Motor neuron (in vitro differentiated cells): ENCODE data around the gene MAGI2. TPM values are rescaled to one million over a fixed set of nuclear protein-coding genes. Genes with fewer than 3 reads are reported as not detected.

Experiments
- ATAC-seq, 8 experiments: fragments of 200-7000 bp; cut with Tn5 transposase; replicated peaks in 6 of 8; 2 replicates each; pipeline ENCODE4 v1.8.0; 2021; ENCODE audit warnings: mild to moderate bottlenecking in 8 of 8, moderate library complexity in 8 of 8
- H3K27ac ChIP-seq, 2 donors: fragments of 250-450 bp; sonication (Bioruptor Pico); 2 replicates each; pipeline ENCODE4 v1.9.0; 2021; ENCODE audit warnings: antibody characterized with exemption in 2 of 2, mild to moderate bottlenecking in 2 of 2, moderate library complexity in 1 of 2
- H3K4me1 ChIP-seq, 2 donors: fragments of 250-450 bp; sonication (Bioruptor Pico); replicated peaks in 1 of 2; 2 replicates each; pipeline ENCODE4 v1.6.1; 2021; ENCODE audit warnings: antibody characterized with exemption in 2 of 2, mild to moderate bottlenecking in 2 of 2, moderate library complexity in 1 of 2
- H3K4me3 ChIP-seq, 5 donors: fragments of 250-450 bp; sonication (Bioruptor Pico); 2 replicates each; pipeline ENCODE4 v1.9.0; 2021; ENCODE audit warnings: antibody characterized with exemption in 5 of 5, mild to moderate bottlenecking in 5 of 5, moderate library complexity in 4 of 5
- WGBS, 10 experiments: fragments of 450-650 bp; shearing (Covaris generic); methylation state at CpG; one replicate each; pipeline ENCODE4 v1.0.0; 2022; 5-methylcytosine and 5-hydroxymethylcytosine counted together
- in situ Hi-C, 9 experiments: fragments of 400-800 bp; cut with MboI; loops; one replicate each; pipeline ENCODE4 v1.15.0; 2021; ENCODE audit warnings: low sequenced_read_pairs in 9 of 9, low pct_unique_long_range_greater_than_20kb in 2 of 9; ENCODE audit not compliant: unreplicated experiment in 9 of 9
- total RNA-seq, 8 experiments: library from RNA; unstranded; fragments of 300-600 nt; gene quantifications; 2 replicates each; pipeline versions ENCODE4 v1.2.3 to v1.2.4, GENCODE V29; 2022

The MAGI2 gene
- total RNA-seq, 8 experiments from 2014 or later, result 8.8 to 81.9 (median 28.2) TPM

- in situ Hi-C loops, result no loop called here
- Histone ChIP-seq H3K27ac (no peak overlapping the region), H3K4me1 (peaks cover 18 to 19% of the 10 kb centered on the region in 2 donors), H3K4me3 (no peak overlapping the region)
- no peak for ATAC-seq
- 60 to 100% (median 86%) methylated on average over 1 of the region's 1 CpG; no CpG with 5 or more reads in 4 of the 10 experiments for WGBS, 10 experiments
These were observed 1431.3 kb downstream of the MAGI2 start for GRCh38 chr7:78022165-78022564.

- Histone ChIP-seq H3K4me3 (no peak overlapping the region), H3K27ac (no peak overlapping the region), H3K4me1 (peaks cover 18 to 22% of the 10 kb centered on the region in 2 donors)
- in situ Hi-C loops, result no loop called here
- ATAC-seq, result no peak
These were observed 1432.6 kb downstream of the MAGI2 start for GRCh38 chr7:78020874-78021249.

- peak; percentile 24 to 38 (median 34) for ATAC-seq
- Histone ChIP-seq H3K4me1 (peaks cover 18 to 22% of the 10 kb centered on the region in 2 donors), H3K4me3 (peak overlapping the region in 4 of 5 donors; percentile 29 to 44 (median 38)), H3K27ac (no peak overlapping the region)
- WGBS, 10 experiments, result 0 to 51% (median 10%) methylated on average over 3 to 11 of the region's 25 CpGs
- in situ Hi-C loops, result no loop called here
These were observed 1433.2 kb downstream of the MAGI2 start for GRCh38 chr7:78020136-78020873.

GRCh38 chr7:78019447-78020135 is 1433.9 kb downstream of the MAGI2 start:
- peak; percentile 82 to 95 (median 91) for ATAC-seq
- in situ Hi-C loops, result no loop called here
- peak overlapping the region; percentile 61 to 71 for H3K27ac ChIP-seq

GRCh38 chr7:78018641-78019446 is 1434.6 kb downstream of the MAGI2 start:
- 0 to 33% (median 17%) methylated on average over 1 to 21 of the region's 51 CpGs for WGBS, 10 experiments
- peak in 5 of 8 experiments; percentile 3 to 58 (median 23) for ATAC-seq
- in situ Hi-C loops, result no loop called here
- Histone ChIP-seq H3K4me3 (peak overlapping the region; percentile 23 to 44 (median 30)), H3K27ac (peak overlapping the region; percentile 61 to 71), H3K4me1 (peaks cover 18 to 22% of the 10 kb centered on the region in 2 donors)

More at GRCh38 chr7:78019447-78020135, 1433.9 kb downstream of the MAGI2 start:
- WGBS, 10 experiments, result 4% methylated on average over 25 of the region's 88 CpGs; no CpG with 5 or more reads in 9 of the 10 experiments
- peak overlapping the region; percentile 23 to 44 (median 38) for H3K4me3 ChIP-seq
- H3K4me1 ChIP-seq, result peaks cover 18 to 22% of the 10 kb centered on the region in 2 donors

- Histone ChIP-seq H3K4me3 (no peak overlapping the region), H3K27ac (no peak overlapping the region), H3K4me1 (peaks cover 18 to 22% of the 10 kb centered on the region in 2 donors)
- in situ Hi-C loops, result no loop called here
- no peak for ATAC-seq
- 13 to 83% (median 43%) methylated on average over 2 to 5 of the region's 5 CpGs for WGBS, 10 experiments
These were observed 1435.8 kb downstream of the MAGI2 start for GRCh38 chr7:78017591-78018100.

GRCh38 chr7:78015574-78016260 is 1437.8 kb downstream of the MAGI2 start:
- H3K4me3 ChIP-seq, result no peak overlapping the region
- ATAC-seq, result no peak
- peaks cover 18 to 22% of the 10 kb centered on the region in 2 donors for H3K4me1 ChIP-seq
- H3K27ac ChIP-seq, result no peak overlapping the region
- in situ Hi-C loops, result no loop called here
- 82 to 100% (median 97%) methylated on average over 1 to 4 of the region's 5 CpGs; no CpG with 5 or more reads in 2 of the 10 experiments for WGBS, 10 experiments

- H3K27ac ChIP-seq, result no peak overlapping the region
- ATAC-seq, result no peak
- no peak overlapping the region for H3K4me3 ChIP-seq
- in situ Hi-C loops, result no loop called here
- H3K4me1 ChIP-seq, result peaks cover 18 to 22% of the 10 kb centered on the region in 2 donors
- 50 to 100% (median 83%) methylated on average over 1 to 3 of the region's 3 CpGs; no CpG with 5 or more reads in 5 of the 10 experiments for WGBS, 10 experiments
These were observed 1439.1 kb downstream of the MAGI2 start for GRCh38 chr7:78014401-78014800.

GRCh38 chr7:78013386-78013785 is 1440.1 kb downstream of the MAGI2 start:
- Histone ChIP-seq H3K4me1 (peaks cover 11 to 15% of the 10 kb centered on the region in 2 donors), H3K27ac (no peak overlapping the region), H3K4me3 (no peak overlapping the region)
- in situ Hi-C loops, result no loop called here
- 38 to 100% (median 74%) methylated on average over 1 to 3 of the region's 3 CpGs for WGBS, 10 experiments
- ATAC-seq, result no peak

- Histone ChIP-seq H3K4me3 (no peak overlapping the region), H3K4me1 (no peaks in the 10 kb centered on the region), H3K27ac (no peak overlapping the region)
- ATAC-seq, result no peak
- in situ Hi-C loops, result no loop called here
- 13 to 93% (median 76%) methylated on average over 1 to 5 of the region's 5 CpGs; no CpG with 5 or more reads in 1 of the 10 experiments for WGBS, 10 experiments
These were observed 1441.8 kb downstream of the MAGI2 start for GRCh38 chr7:78011642-78012041.

- WGBS, 10 experiments, result 82 to 100% (median 92%) methylated on average over 1 to 3 of the region's 3 CpGs; no CpG with 5 or more reads in 5 of the 10 experiments
- no peaks in the 10 kb centered on the region for H3K4me1 ChIP-seq
- no peak overlapping the region for H3K27ac ChIP-seq
- in situ Hi-C loops, result no loop called here
- H3K4me3 ChIP-seq, result no peak overlapping the region
- ATAC-seq, result no peak
These were observed 1446.2 kb downstream of the MAGI2 start for GRCh38 chr7:78007231-78007630.

GRCh38 chr7:78006063-78006755 is 1447.3 kb downstream of the MAGI2 start:
- Histone ChIP-seq H3K27ac (no peak overlapping the region), H3K4me3 (no peak overlapping the region), H3K4me1 (no peaks in the 10 kb centered on the region)
- WGBS, 10 experiments, result 80 to 85% (median 80%) methylated on average over 1 to 5 of the region's 10 CpGs; no CpG with 5 or more reads in 7 of the 10 experiments
- ATAC-seq, result no peak
- in situ Hi-C loops, result no loop called here
